SK-N-SH treated with all-trans-retinoic acid at 6 μM for 48 hours (cell line): Measurements from ENCODE around the gene CTNND2.

ENCODE experiments used
- ARNTL ChIP-seq: fragments of 450-650 bp; formaldehyde crosslinking; IDR thresholded peaks from 2 replicates; pipeline ENCODE4 v1.5.0; 2020; ENCODE audit warnings: low read depth, mild to moderate bottlenecking, moderate library complexity, borderline replicate concordance
- CREB5 ChIP-seq: fragments of 250-450 bp; sonication (Bioruptor Pico); IDR thresholded peaks from 2 replicates; pipeline ENCODE4 v1.5.1; 2020; ENCODE audit warnings: low read depth, mild to moderate bottlenecking, moderate library complexity
- ESRRG ChIP-seq: fragments of 250-450 bp; sonication (Bioruptor Pico); IDR thresholded peaks from 2 replicates; pipeline ENCODE4 v1.6.1; 2021; ENCODE audit warnings: mild to moderate bottlenecking
- GLIS3 ChIP-seq: fragments of 250-450 bp; sonication (Bioruptor Pico); IDR thresholded peaks from 2 replicates; pipeline ENCODE4 v1.5.0; 2020; ENCODE audit warnings: mild to moderate bottlenecking, moderate library complexity
- ISL1 ChIP-seq: fragments of 250-450 bp; sonication (Bioruptor Pico); IDR thresholded peaks from 2 replicates; pipeline ENCODE4 v2.1.2; 2022; ENCODE audit warnings: mild to moderate bottlenecking, moderate library complexity
- TCF4 ChIP-seq: fragments of 250-450 bp; sonication (Bioruptor Pico); IDR thresholded peaks from 2 replicates; pipeline ENCODE4 v1.8.0; 2021; ENCODE audit warnings: mild to moderate bottlenecking, moderate library complexity, borderline replicate concordance
- TOX ChIP-seq: fragments of 250-450 bp; sonication (Bioruptor Pico); IDR thresholded peaks from 2 replicates; pipeline ENCODE4 v1.8.0; 2021; ENCODE audit warnings: mild to moderate bottlenecking, moderate library complexity, borderline replicate concordance
- TSHZ2 ChIP-seq: fragments of 250-450 bp; sonication (Bioruptor Pico); IDR thresholded peaks from 2 replicates; pipeline ENCODE4 v1.5.0; 2020; ENCODE audit warnings: mild to moderate bottlenecking, moderate library complexity
- ZNF70 ChIP-seq: fragments of 450-650 bp; formaldehyde crosslinking; IDR thresholded peaks from 2 replicates; pipeline ENCODE4 v1.5.0; 2020; ENCODE audit warnings: mild to moderate bottlenecking, moderate library complexity

GRCh38 chr5:11292648-11293356 lies 611.4 kb downstream of the CTNND2 start:
- TF ChIP-seq ZNF70 (CRISPR knock-in tag) (no peak), CREB5 (CRISPR knock-in tag) (no peak), ARNTL (no peak), TOX (no peak), GLIS3 (CRISPR knock-in tag) (no peak), TCF4 (CRISPR knock-in tag) (no peak), TSHZ2 (CRISPR knock-in tag) (no peak), ESRRG (CRISPR knock-in tag) (no peak), ISL1 (no peak)
